ENCODE measurements around the gene PCDH12. TPM values are rescaled to one million over a fixed set of nuclear protein-coding genes. Genes with fewer than 3 reads are reported as not detected.
"Not testable (repeated sequence)": the region's sequence is repeated elsewhere in the genome, so short reads cannot be mapped to it uniquely, and the experiment has no call there.

PCDH12 gene
- polyA plus RNA-seq, 1 donor from 2014 or later: not detected

- H2AFZ ChIP-seq (ENCODE audit: low read depth, low read length): peak within 1 kb of the TSS; percentile 96
- peak within 1 kb of the TSS; percentile 86 for H3K9ac ChIP-seq (ENCODE audit: low read length)
- H3K4me3 ChIP-seq (ENCODE audit: low read length): peak within 1 kb of the TSS; percentile 70
- H4K20me1 ChIP-seq (ENCODE audit: insufficient read depth): no peaks in the 10 kb centered on the region
- no peaks in the 10 kb centered on the region for H3K9me2 ChIP-seq (ENCODE audit: insufficient read depth, low read length)
- H3K27me3 ChIP-seq (ENCODE audit: insufficient read depth, low read depth, low read length): no peaks in the 10 kb centered on the region
- H3K79me2 ChIP-seq (replicated peaks; ENCODE audit: insufficient read depth, low read length): no peaks in the 10 kb centered on the region
- H3K4me2 ChIP-seq (ENCODE audit: low read length): peak within 1 kb of the TSS; percentile 52
- no peaks in the 10 kb centered on the region for H3K36me3 ChIP-seq (ENCODE audit: insufficient read depth, low read length)
- no peaks in the 10 kb centered on the region for H3K9me3 ChIP-seq (ENCODE audit: low read length)
- TF ChIP-seq POLR2AphosphoS5 (IDR thresholded peaks at IDR 0.05) (peak; percentile 76), TAF1 (IDR thresholded peaks at IDR 0.05; ENCODE audit: low read depth) (peak; percentile 53), RAD21 (conservative IDR thresholded peaks at IDR 0.05) (peak; percentile 57), SMC3 (conservative IDR thresholded peaks at IDR 0.05; ENCODE audit: poor library complexity) (peak; percentile 54), REST (IDR thresholded peaks at IDR 0.05; ENCODE audit: borderline replicate concordance) (peak; percentile 48), EZH2 (IDR thresholded peaks at IDR 0.05; ENCODE audit: borderline replicate concordance, insufficient read depth, low read length, poor library complexity, severe bottlenecking) (no peak), EP300 (conservative IDR thresholded peaks at IDR 0.05; ENCODE audit: poor library complexity, severe bottlenecking) (peak; percentile 43), MXI1 (conservative IDR thresholded peaks at IDR 0.05; ENCODE audit: poor library complexity, severe bottlenecking) (peak; percentile 69)
- TF ChIP-seq, protein P1, sequence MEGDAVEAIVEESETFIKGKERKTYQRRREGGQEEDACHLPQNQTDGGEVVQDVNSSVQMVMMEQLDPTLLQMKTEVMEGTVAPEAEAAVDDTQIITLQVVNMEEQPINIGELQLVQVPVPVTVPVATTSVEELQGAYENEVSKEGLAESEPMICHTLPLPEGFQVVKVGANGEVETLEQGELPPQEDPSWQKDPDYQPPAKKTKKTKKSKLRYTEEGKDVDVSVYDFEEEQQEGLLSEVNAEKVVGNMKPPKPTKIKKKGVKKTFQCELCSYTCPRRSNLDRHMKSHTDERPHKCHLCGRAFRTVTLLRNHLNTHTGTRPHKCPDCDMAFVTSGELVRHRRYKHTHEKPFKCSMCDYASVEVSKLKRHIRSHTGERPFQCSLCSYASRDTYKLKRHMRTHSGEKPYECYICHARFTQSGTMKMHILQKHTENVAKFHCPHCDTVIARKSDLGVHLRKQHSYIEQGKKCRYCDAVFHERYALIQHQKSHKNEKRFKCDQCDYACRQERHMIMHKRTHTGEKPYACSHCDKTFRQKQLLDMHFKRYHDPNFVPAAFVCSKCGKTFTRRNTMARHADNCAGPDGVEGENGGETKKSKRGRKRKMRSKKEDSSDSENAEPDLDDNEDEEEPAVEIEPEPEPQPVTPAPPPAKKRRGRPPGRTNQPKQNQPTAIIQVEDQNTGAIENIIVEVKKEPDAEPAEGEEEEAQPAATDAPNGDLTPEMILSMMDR (IDR thresholded peaks at IDR 0.05; ENCODE audit: poor library complexity, severe bottlenecking): peak; percentile 34
- no peaks in the 10 kb centered on the region for H3F3A ChIP-seq (ENCODE audit: insufficient read depth, low read length, poor library complexity, severe bottlenecking)
- peak within 1 kb of the TSS; percentile 76 for H3K27ac ChIP-seq (ENCODE audit: low read length)
These were observed 34.3 kb downstream of the PCDH12 start, which contains the start of gene DELE1 for GRCh38 chr5:141923448-141924313. Gene DELE1 (plus strand): TSS chr5:141923871. CDS start chr5:141923942, 71 bp downstream.

DNA sequence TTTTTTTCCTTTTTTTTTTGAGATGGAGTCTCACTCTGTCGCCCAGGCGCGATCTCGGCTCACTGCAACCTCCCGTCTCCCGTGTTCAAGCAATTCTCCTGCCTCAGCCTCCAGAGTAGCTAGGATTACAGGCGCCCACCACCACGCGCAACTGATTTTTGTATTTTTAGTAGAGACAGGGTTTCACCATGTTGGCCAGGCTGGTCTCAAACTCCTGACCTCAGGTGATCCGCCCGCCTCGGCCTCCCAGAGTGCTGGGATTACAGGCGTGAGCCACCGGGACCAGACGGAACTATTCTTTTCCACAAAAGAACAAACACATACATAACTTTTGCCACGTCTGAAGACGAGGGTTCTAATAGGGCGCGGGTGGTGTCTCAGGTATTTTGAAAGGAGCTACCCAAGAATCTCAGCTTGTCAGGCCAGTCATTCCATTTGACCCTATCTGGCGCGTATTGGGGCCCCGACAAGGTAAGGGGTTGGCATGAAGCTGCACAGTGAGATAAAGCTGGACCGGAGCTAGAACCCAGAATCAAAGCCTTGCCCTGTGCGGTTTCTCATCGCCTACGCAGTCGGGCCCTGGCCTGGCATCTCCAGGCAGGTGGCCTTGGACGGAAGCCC lies 35.1 kb downstream of the PCDH12 start:
- not testable (repeated sequence) for H3K9me2 ChIP-seq (ENCODE audit: insufficient read depth, low read length); H4K20me1 ChIP-seq (ENCODE audit: insufficient read depth); H3K27me3 ChIP-seq (ENCODE audit: insufficient read depth, low read depth, low read length); H3K36me3 ChIP-seq (ENCODE audit: insufficient read depth, low read length); H3K9me3 ChIP-seq (ENCODE audit: low read length); H3K79me2 ChIP-seq (replicated peaks; ENCODE audit: insufficient read depth, low read length); H3F3A ChIP-seq (ENCODE audit: insufficient read depth, low read length, poor library complexity, severe bottlenecking)
- H3K27ac ChIP-seq (ENCODE audit: low read length): peak overlapping the region; percentile 76
- H3K4me3 ChIP-seq (ENCODE audit: low read length): peak overlapping the region; percentile 70
- H3K9ac ChIP-seq (ENCODE audit: low read length): peak overlapping the region; percentile 86
- peak overlapping the region; percentile 52 for H3K4me2 ChIP-seq (ENCODE audit: low read length)
- H2AFZ ChIP-seq (ENCODE audit: low read depth, low read length): peak overlapping the region; percentile 96

Measured in neural cell (in vitro differentiated cells).